H1 (cell line): ENCODE results near the gene TC2N. TPM values are rescaled to one million over a fixed set of nuclear protein-coding genes. Genes with fewer than 3 reads are reported as not detected.

Experiments
- CTCF ChIP-seq, 3 experiments: IDR thresholded peaks; 1 replicate in 2 of 3; 2 replicates in 1 of 3; pipeline versions ENCODE4 v1.5.1 to v1.6.1; 2011; ENCODE audit warnings: low read length in 3 of 3, mild to moderate bottlenecking in 3 of 3, inconsistent platforms in 2 of 3, low read depth in 1 of 3, moderate library complexity in 1 of 3; ENCODE audit not compliant: insufficient read depth in 1 of 3; ENCODE audit errors: control extremely low read depth in 1 of 3
- RXRA ChIP-seq: IDR thresholded peaks from 2 replicates; pipeline ENCODE4 v1.6.1; 2011; ENCODE audit warnings: low read depth, mild to moderate bottlenecking, low read length, moderate library complexity; ENCODE audit not compliant: insufficient read depth
- polyA plus RNA-seq, 7 experiments: library from polyadenylated mRNA; depleted of rRNA in 3 of 7; stranded (reverse) in 5 of 7; unstranded in 2 of 7; fragments of >200 nt in 5 of 7; fragments of 200-250 nt in 2 of 7; gene quantifications; 1 replicate in 5 of 7; 2 replicates in 1 of 7; 4 replicates in 1 of 7; pipeline versions ENCODE4 v1.2.1 to v1.2.3, GENCODE V29; 2011 to 2013; ENCODE audit warnings: missing spikeins in 2 of 7, mixed read lengths in 2 of 7
- total RNA-seq: library from RNA; stranded (reverse); fragmentation: NEBNext Ultra II Directional; extraction: Animal tissue kit (Norgen Biotek cat#: 25700); gene quantifications from 2 replicates; pipeline ENCODE4 v1.2.1, GENCODE V29; 2021

The TC2N gene
- total and polyA plus RNA-seq, 2 of the 8 experiments (the other 6 are each of a cell fraction or from before 2014, with no cell fraction given), result 9.7 to 36.2 TPM

DNA sequence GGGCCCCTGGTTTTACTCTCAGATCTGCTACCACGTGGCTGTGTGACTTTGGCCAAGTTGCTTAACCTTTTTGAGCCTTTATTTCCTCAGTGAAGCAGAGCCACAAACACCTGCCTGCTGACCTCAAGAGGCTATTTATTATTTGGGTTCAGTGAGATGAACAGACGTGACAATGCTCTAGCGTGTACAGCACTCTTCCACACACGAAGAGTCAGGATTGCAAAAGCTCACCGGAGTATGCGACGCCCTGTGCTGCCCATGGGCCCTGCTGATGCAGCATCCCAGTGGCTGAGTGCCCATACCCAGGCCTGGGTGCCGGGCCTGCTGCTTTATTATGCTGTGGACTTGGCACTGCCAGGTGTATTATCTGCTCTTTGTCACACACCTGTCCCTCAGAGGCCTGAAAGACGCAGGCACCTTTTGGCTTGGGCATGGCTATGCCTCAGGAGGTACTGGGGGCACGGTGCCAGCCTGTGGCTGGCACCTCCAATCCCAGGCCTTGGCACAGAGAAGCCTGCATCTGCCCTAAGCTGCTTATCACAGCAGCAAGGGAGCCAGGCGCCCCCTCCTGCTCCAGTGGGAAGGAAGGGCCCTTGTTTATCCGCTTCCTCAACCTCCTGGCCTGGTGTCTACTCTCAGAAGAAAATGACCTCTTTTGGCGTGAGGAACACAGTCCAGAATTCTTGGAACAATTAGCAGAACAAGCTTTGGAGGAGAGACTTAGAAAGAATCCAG lies 22.3 kb upstream of the TC2N start (continued):
- peak in 2 of 3 experiments; percentile 1 to 2; a peak in 2 of 4 replicates for TF ChIP-seq CTCF (IDR thresholded peaks at IDR 0.05; ENCODE audit: control extremely low read depth in 1 of 3, insufficient read depth in 1 of 3, low read depth in 1 of 3, low read length in 3 of 3)
- no peak for TF ChIP-seq RXRA
